Fibroblast of the aortic adventitia (primary cell): Measurements from ENCODE around the gene KIF5C. TPM values are rescaled to one million over a fixed set of nuclear protein-coding genes. Genes with fewer than 3 reads are reported as not detected.

ENCODE experiments used
- DNase-seq: peaks from one replicate; pipeline ENCODE4 v3.0.0-alpha.2; 2010; ENCODE audit warnings: low read depth
- H3K4me3 ChIP-seq: 2 replicates; pipeline ENCODE4 v1.5.1; 2011; ENCODE audit warnings: low read depth, mild to moderate bottlenecking, control low read depth, low read length, moderate library complexity
- CTCF ChIP-seq: IDR thresholded peaks from 2 replicates; pipeline ENCODE4 v1.5.1; 2011; ENCODE audit warnings: mild to moderate bottlenecking, low read length, control low read depth, inconsistent platforms; ENCODE audit not compliant: insufficient read depth
- total RNA-seq: library from RNA; depleted of rRNA; stranded (reverse); fragments of >200 nt; gene quantifications from 2 replicates; pipeline ENCODE4 v1.2.3, GENCODE V29; 2012; ENCODE audit warnings: low replicate concordance

KIF5C gene
- total RNA-seq, 1 donor, result 0.09 TPM

DNA sequence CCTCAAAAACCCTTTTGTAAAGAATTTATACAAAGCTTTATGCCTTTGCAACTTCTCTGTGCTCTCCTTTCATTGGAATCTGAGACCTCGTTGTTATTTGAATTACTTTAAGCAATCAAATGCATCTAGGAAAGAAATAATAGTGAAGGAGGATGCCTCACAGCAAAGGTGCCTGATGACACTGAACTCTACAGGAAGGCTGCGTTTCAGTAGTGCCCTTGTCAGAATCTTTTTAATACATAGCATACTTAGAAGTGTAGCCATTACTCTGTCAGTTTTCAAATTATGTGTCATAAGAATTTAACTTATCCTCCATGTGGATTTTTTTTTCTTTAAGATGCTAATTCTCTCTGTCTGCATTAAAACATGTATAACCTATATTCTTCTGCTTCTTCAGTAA, 153.9 kb downstream of the KIF5C start:
- DNase-seq, result no peak
- no peak for TF ChIP-seq CTCF
- H3K4me3 ChIP-seq, result no peak overlapping the region

GRCh38 chr2:149029307-149029965, 154.4 kb downstream of the KIF5C start:
- no peak for DNase-seq
- H3K4me3 ChIP-seq, result no peak overlapping the region
- TF ChIP-seq CTCF, result no peak

GRCh38 chr2:149031396-149031795, 156.4 kb downstream of the KIF5C start:
- no peak for DNase-seq
- no peak for TF ChIP-seq CTCF
- H3K4me3 ChIP-seq, result no peak overlapping the region

- H3K4me3 ChIP-seq, result no peak overlapping the region
- no peak for TF ChIP-seq CTCF
- DNase-seq, result no peak
Measured at GRCh38 chr2:149033716-149034115, 158.7 kb downstream of the KIF5C start.

GRCh38 chr2:149034406-149034805, 159.4 kb downstream of the KIF5C start:
- DNase-seq, result no peak
- H3K4me3 ChIP-seq, result no peak overlapping the region
- no peak for TF ChIP-seq CTCF

- DNase-seq, result no peak
- no peak overlapping the region for H3K4me3 ChIP-seq
- no peak for TF ChIP-seq CTCF
Measured at GRCh38 chr2:149036507-149037293, 161.7 kb downstream of the KIF5C start.
